OCI-LY3 (cell line): ENCODE measurements around the gene CITED1.

ENCODE experiments used
- H2AFZ ChIP-seq: fragments of 200-600, 300-600 bp; shearing (Covaris generic); 2 replicates; pipeline ENCODE4 v1.6.0; 2014; ENCODE audit warnings: antibody characterized with exemption, low read depth, low read length
- H3K27ac ChIP-seq: fragments of 200-600, 300-600 bp; sonication (generic); 2 replicates; pipeline ENCODE4 v1.5.1; 2014; ENCODE audit warnings: mild to moderate bottlenecking, low read length, moderate library complexity, mixed read lengths
- H3K27me3 ChIP-seq: fragments of 200-600, 300-600 bp; sonication (generic); 2 replicates; pipeline ENCODE4 v1.6.1; 2014; ENCODE audit warnings: low read depth, low read length, mixed read lengths
- H3K36me3 ChIP-seq: fragments of 200-600, 300-600 bp; sonication (generic); replicated peaks from 2 replicates; pipeline ENCODE3; 2014; ENCODE audit warnings: low read depth, low read length, mixed read lengths
- H3K4me1 ChIP-seq: fragments of 300-600, 200-600 bp; sonication (generic); 2 replicates; pipeline ENCODE4 v1.6.1; 2014; ENCODE audit warnings: low read length, mixed read lengths
- H3K4me2 ChIP-seq: fragments of 200-600, 300-600 bp; sonication (generic); 2 replicates; pipeline ENCODE4 v1.6.1; 2014; ENCODE audit warnings: low read length, mixed read lengths
- H3K4me3 ChIP-seq: fragments of 300-600, 200-600 bp; sonication (generic); 2 replicates; pipeline ENCODE4 v1.5.1; 2014; ENCODE audit warnings: antibody characterized with exemption, mild to moderate bottlenecking, low read length, moderate library complexity
- H3K79me2 ChIP-seq: fragments of 300-600, 200-600 bp; shearing (Covaris generic); 2 replicates; pipeline ENCODE4 v1.6.1; 2014; ENCODE audit warnings: mild to moderate bottlenecking, low read length, mixed read lengths
- H3K9ac ChIP-seq: fragments of 300-600, 200-600 bp; shearing (Covaris generic); 2 replicates; pipeline ENCODE4 v1.6.0; 2014; ENCODE audit warnings: mild to moderate bottlenecking, low read length, moderate library complexity
- H3K9me3 ChIP-seq: fragments of 200-600, 300-600 bp; shearing (Covaris generic); 2 replicates; pipeline ENCODE4 v1.6.1; 2014; ENCODE audit warnings: low read length, mixed read lengths; ENCODE audit not compliant: insufficient read depth
- H4K20me1 ChIP-seq: fragments of 200-600, 300-600 bp; sonication (generic); 2 replicates; pipeline ENCODE4 v1.6.1; 2016; ENCODE audit warnings: low read length, mixed read lengths; ENCODE audit not compliant: insufficient read depth
- EZH2phosphoT487 ChIP-seq: fragments of 200-600 bp; shearing (Covaris generic); IDR thresholded peaks from 2 replicates; pipeline ENCODE4 v1.6.1; 2018; ENCODE audit warnings: antibody characterized with exemption, mixed run types, low read depth
- TF ChIP-seq, protein P1 (sequence below): fragments of 200-600, 300-600 bp; sonication (generic); IDR thresholded peaks from 2 replicates; pipeline ENCODE4 v1.5.1; 2014; ENCODE audit warnings: antibody characterized with exemption, low read length, low read depth

The CITED1 gene, protein sequence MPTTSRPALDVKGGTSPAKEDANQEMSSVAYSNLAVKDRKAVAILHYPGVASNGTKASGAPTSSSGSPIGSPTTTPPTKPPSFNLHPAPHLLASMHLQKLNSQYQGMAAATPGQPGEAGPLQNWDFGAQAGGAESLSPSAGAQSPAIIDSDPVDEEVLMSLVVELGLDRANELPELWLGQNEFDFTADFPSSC

GRCh38 chrX:72305286-72306084 lies at the start of gene CITED1:
TSS of gene CITED1 (minus strand) at chrX:72305914. CDS start at chrX:72302869, 3,045 bp downstream.
- H3K27ac ChIP-seq = no peak within 1 kb of the TSS
- peak within 1 kb of the TSS; percentile 3; the same call in 1 of the 2 replicates for H3K9ac ChIP-seq
- peaks cover 27% of the 10 kb centered on the region for H3K27me3 ChIP-seq
- no peaks in the 10 kb centered on the region for H3K9me3 ChIP-seq
- H3K79me2 ChIP-seq = no peaks in the 10 kb centered on the region
- no peak within 1 kb of the TSS for H2AFZ ChIP-seq
- no peaks in the 10 kb centered on the region for H4K20me1 ChIP-seq
- H3K4me1 ChIP-seq = 0 out of 2 replicates have a peak, but pooled peaks cover 4% of the 10 kb centered on the region
- peak within 1 kb of the TSS; percentile 76 for H3K4me3 ChIP-seq
- TF ChIP-seq, protein P1, sequence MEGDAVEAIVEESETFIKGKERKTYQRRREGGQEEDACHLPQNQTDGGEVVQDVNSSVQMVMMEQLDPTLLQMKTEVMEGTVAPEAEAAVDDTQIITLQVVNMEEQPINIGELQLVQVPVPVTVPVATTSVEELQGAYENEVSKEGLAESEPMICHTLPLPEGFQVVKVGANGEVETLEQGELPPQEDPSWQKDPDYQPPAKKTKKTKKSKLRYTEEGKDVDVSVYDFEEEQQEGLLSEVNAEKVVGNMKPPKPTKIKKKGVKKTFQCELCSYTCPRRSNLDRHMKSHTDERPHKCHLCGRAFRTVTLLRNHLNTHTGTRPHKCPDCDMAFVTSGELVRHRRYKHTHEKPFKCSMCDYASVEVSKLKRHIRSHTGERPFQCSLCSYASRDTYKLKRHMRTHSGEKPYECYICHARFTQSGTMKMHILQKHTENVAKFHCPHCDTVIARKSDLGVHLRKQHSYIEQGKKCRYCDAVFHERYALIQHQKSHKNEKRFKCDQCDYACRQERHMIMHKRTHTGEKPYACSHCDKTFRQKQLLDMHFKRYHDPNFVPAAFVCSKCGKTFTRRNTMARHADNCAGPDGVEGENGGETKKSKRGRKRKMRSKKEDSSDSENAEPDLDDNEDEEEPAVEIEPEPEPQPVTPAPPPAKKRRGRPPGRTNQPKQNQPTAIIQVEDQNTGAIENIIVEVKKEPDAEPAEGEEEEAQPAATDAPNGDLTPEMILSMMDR = no peak
- no peak for TF ChIP-seq EZH2phosphoT487
- peak within 1 kb of the TSS; percentile 84 for H3K4me2 ChIP-seq
- no peaks in the 10 kb centered on the region for H3K36me3 ChIP-seq

DNA sequence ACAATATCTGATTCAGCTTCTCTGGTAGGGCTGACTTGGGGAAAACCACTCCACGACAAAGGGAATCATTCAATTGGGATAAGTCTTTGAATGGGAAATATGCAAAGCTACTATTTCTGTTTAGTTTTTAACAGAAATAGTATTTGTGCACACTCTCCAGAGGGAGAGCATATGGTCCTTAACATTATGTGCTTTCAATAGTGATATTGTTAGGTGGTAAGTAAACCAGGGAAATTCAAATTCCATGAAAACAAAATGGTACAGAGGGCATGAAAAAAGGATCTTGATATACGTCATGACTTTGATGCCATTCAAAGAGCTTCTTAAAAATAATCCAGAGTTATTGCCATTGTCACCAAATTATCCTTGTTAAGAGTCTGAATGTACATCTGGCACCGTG lies 47.1 kb upstream of the CITED1 start:
- Histone ChIP-seq H3K4me3 (no peak overlapping the region), H4K20me1 (peaks cover 15% of the 10 kb centered on the region), H2AFZ (no peak overlapping the region), H3K9ac (no peak overlapping the region), H3K4me1 (peaks cover 23% of the 10 kb centered on the region), H3K27ac (no peak overlapping the region), H3K9me3 (no peaks in the 10 kb centered on the region), H3K36me3 (peaks cover 6% of the 10 kb centered on the region), H3K79me2 (no peaks in the 10 kb centered on the region), H3K4me2 (no peak overlapping the region), H3K27me3 (peaks cover 5% of the 10 kb centered on the region; the same call in 1 of the 2 replicates)
- TF ChIP-seq EZH2phosphoT487 = no peak
- TF ChIP-seq, protein P1 = no peak

- H3K27ac ChIP-seq = no peak overlapping the region
- no peak overlapping the region for H3K4me2 ChIP-seq
- H3K4me3 ChIP-seq = no peak overlapping the region
- H3K9me3 ChIP-seq = no peaks in the 10 kb centered on the region
- no peak overlapping the region for H3K9ac ChIP-seq
- H4K20me1 ChIP-seq = peaks cover 19% of the 10 kb centered on the region
- peaks cover 23% of the 10 kb centered on the region for H3K4me1 ChIP-seq
- H3K36me3 ChIP-seq = peaks cover 12% of the 10 kb centered on the region
- TF ChIP-seq, protein P1 = no peak
- TF ChIP-seq EZH2phosphoT487 = no peak
- no peaks in the 10 kb centered on the region for H3K79me2 ChIP-seq
- no peak overlapping the region for H2AFZ ChIP-seq
- H3K27me3 ChIP-seq = peaks cover 10% of the 10 kb centered on the region; the same call in 1 of the 2 replicates
These were observed 46.1 kb upstream of the CITED1 start for GRCh38 chrX:72351606-72352334.

- no peaks in the 10 kb centered on the region for H3K79me2 ChIP-seq
- H3K9me3 ChIP-seq = no peaks in the 10 kb centered on the region
- H3K4me3 ChIP-seq = peak overlapping the region; percentile 51
- TF ChIP-seq, protein P1 = no peak
- TF ChIP-seq EZH2phosphoT487 = no peak
- peaks cover 10% of the 10 kb centered on the region; the same call in 1 of the 2 replicates for H3K27me3 ChIP-seq
- H3K4me2 ChIP-seq = peak overlapping the region; percentile 79
- no peak overlapping the region for H3K9ac ChIP-seq
- no peak overlapping the region for H3K27ac ChIP-seq
- peaks cover 12% of the 10 kb centered on the region for H3K36me3 ChIP-seq
- no peak overlapping the region for H2AFZ ChIP-seq
- H4K20me1 ChIP-seq = peaks cover 21% of the 10 kb centered on the region
- peaks cover 23% of the 10 kb centered on the region for H3K4me1 ChIP-seq
These were observed 43.5 kb upstream of the CITED1 start for GRCh38 chrX:72349190-72349589.
